KMS-11 (cell line): ENCODE data around the gene CTDSP2.

Source experiments
- H2AFZ ChIP-seq: fragments of 200-600 bp; sonication (generic); 2 replicates; pipeline ENCODE4 v1.6.1; 2016; ENCODE audit warnings: antibody characterized with exemption, mixed run types, low read depth
- H3K27ac ChIP-seq: fragments of 200-600 bp; sonication (generic); 2 replicates; pipeline ENCODE4 v1.6.1; 2016; ENCODE audit warnings: mild to moderate bottlenecking, mixed run types
- H3K27me3 ChIP-seq: fragments of 200-600 bp; sonication (generic); 2 replicates; pipeline ENCODE4 v1.6.1; 2017; ENCODE audit warnings: mild to moderate bottlenecking, low read depth, mixed run types, moderate library complexity; ENCODE audit not compliant: insufficient read depth
- H3K36me3 ChIP-seq: fragments of 200-600 bp; sonication (generic); 2 replicates; pipeline ENCODE4 v1.6.1; 2017; ENCODE audit warnings: mild to moderate bottlenecking, mixed run types; ENCODE audit not compliant: insufficient read depth
- H3K4me1 ChIP-seq: fragments of 200-600 bp; sonication (generic); 2 replicates; pipeline ENCODE4 v1.6.1; 2016; ENCODE audit warnings: mild to moderate bottlenecking, low read depth, mixed run types; ENCODE audit not compliant: poor library complexity, severe bottlenecking
- H3K4me2 ChIP-seq: fragments of 200-600 bp; sonication (generic); 2 replicates; pipeline ENCODE4 v1.7.0; 2016; ENCODE audit warnings: mild to moderate bottlenecking, mixed run types
- H3K4me3 ChIP-seq: fragments of 200-600 bp; sonication (generic); IDR thresholded peaks from 2 replicates; pipeline ENCODE4 v1.6.1; 2017; ENCODE audit warnings: low read depth, low read length, mixed read lengths; ENCODE audit not compliant: insufficient read depth
- H3K79me2 ChIP-seq: fragments of 200-600 bp; sonication (generic); 2 replicates; pipeline ENCODE4 v1.6.1; 2016; ENCODE audit warnings: low read depth, mixed run types; ENCODE audit not compliant: insufficient read depth
- H3K9ac ChIP-seq: fragments of 200-600 bp; sonication (generic); 2 replicates; pipeline ENCODE4 v1.6.1; 2016; ENCODE audit warnings: mild to moderate bottlenecking, mixed run types
- H4K20me1 ChIP-seq: fragments of 200-600 bp; sonication (generic); 2 replicates; pipeline ENCODE4 v1.6.1; 2016; ENCODE audit warnings: mild to moderate bottlenecking, mixed run types; ENCODE audit not compliant: insufficient read depth
- TF ChIP-seq, protein P1 (sequence below): fragments of 200-600 bp; sonication (generic); conservative IDR thresholded peaks from 2 replicates; pipeline ENCODE4 v1.6.1; 2017; ENCODE audit warnings: low read depth, mild to moderate bottlenecking, antibody characterized with exemption, low read length, moderate library complexity, mixed read lengths

The CTDSP2 gene

DNA sequence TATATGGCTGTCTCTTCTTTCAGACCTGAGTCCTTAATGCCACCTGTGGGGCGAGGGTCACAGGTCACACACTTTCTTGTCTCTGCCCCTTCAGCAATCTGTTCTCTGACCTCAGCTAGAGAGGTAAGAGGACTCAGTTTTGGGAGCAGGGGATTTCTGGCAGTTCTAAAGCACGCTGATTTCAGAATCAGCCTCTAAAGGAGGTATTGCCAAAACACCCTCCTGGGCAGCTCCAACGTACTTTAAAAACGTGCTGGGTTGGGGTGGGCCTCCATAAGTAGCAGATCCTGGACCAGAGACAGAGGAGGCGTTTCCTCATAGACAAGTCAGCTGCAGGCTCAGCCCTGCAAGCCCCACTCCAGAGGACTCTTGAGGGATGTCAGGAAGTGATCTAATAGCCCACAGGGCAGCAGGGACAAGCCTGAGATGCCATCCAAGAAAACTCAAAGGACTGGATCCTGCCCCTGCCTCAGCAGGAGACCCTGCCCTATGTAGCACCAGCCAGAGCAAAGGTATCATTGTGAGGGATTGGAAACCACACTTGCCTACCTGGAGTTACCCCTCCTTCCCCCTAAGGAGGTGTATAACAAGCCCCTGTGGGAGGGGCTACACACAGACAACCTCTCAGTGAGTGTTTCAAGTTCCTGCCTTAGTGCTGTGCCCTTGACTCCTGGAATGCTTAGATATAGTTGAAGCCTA is 8.5 kb downstream of the CTDSP2 start:
- Histone ChIP-seq H3K4me2 (peak overlapping the region; percentile 76), H3K36me3 (no peaks in the 10 kb centered on the region), H3K27me3 (no peaks in the 10 kb centered on the region), H4K20me1 (peaks cover 43% of the 10 kb centered on the region), H3K4me3 (no peak overlapping the region), H2AFZ (no peak overlapping the region), H3K9ac (peak overlapping the region; percentile 23; the same call in 1 of the 2 replicates), H3K4me1 (peaks cover 100% of the 10 kb centered on the region), H3K27ac (peak overlapping the region; percentile 64), H3K79me2 (peaks cover 97% of the 10 kb centered on the region)
- TF ChIP-seq, protein P1, sequence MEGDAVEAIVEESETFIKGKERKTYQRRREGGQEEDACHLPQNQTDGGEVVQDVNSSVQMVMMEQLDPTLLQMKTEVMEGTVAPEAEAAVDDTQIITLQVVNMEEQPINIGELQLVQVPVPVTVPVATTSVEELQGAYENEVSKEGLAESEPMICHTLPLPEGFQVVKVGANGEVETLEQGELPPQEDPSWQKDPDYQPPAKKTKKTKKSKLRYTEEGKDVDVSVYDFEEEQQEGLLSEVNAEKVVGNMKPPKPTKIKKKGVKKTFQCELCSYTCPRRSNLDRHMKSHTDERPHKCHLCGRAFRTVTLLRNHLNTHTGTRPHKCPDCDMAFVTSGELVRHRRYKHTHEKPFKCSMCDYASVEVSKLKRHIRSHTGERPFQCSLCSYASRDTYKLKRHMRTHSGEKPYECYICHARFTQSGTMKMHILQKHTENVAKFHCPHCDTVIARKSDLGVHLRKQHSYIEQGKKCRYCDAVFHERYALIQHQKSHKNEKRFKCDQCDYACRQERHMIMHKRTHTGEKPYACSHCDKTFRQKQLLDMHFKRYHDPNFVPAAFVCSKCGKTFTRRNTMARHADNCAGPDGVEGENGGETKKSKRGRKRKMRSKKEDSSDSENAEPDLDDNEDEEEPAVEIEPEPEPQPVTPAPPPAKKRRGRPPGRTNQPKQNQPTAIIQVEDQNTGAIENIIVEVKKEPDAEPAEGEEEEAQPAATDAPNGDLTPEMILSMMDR: no peak

DNA sequence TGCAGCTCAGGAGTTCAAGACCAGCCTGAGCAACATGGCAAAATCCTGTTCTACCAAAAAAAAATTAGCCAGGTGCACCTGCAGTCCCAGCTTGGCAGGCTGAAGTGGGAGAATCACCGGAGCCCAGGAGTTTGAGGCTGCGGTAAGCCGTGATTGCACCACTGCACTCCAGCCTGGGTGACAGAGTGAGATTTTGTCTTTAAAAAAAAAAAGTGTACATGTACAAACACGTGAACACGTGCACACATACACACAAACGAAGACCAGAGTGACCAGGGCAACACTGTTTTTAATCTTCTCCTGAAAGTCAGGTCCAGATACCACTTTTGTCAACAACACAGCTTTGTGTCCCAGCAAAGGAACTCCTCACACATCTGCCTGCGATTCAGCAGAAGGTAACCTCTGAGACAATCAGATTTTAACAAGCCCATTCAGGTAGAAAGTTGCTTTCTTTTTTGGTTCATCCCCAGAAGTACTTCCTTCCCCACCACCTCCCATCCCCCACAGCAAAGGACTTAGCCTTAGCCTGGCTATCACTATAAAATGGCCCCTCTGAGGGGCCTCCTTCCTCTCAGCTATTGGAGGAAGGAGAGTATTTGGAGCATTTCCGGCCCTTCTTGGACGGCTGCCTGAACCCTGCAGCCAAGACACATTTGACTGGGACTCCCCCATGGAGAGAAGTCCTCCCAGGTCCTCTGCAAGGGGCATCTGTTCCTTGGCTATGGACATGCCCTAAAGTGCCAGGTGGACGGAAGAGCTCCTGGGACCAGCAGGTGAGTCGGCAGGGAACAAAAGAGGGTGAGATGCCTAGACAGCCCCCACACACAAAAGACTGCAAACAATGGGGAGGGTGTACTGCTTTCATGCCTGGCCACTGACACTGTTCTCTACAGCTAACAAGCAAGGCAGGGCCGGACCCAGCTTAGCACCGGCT is 9.8 kb downstream of the CTDSP2 start:
- Histone ChIP-seq H3K4me2 (peak overlapping the region; percentile 76), H3K4me3 (no peak overlapping the region), H3K4me1 (peaks cover 100% of the 10 kb centered on the region), H3K27me3 (no peaks in the 10 kb centered on the region), H3K36me3 (no peaks in the 10 kb centered on the region), H3K9ac (peak overlapping the region; percentile 19; the same call in 1 of the 2 replicates), H3K27ac (peak overlapping the region; percentile 64), H2AFZ (no peak overlapping the region), H3K79me2 (peaks cover 97% of the 10 kb centered on the region), H4K20me1 (peaks cover 40% of the 10 kb centered on the region)
- TF ChIP-seq, protein P1: no peak

DNA sequence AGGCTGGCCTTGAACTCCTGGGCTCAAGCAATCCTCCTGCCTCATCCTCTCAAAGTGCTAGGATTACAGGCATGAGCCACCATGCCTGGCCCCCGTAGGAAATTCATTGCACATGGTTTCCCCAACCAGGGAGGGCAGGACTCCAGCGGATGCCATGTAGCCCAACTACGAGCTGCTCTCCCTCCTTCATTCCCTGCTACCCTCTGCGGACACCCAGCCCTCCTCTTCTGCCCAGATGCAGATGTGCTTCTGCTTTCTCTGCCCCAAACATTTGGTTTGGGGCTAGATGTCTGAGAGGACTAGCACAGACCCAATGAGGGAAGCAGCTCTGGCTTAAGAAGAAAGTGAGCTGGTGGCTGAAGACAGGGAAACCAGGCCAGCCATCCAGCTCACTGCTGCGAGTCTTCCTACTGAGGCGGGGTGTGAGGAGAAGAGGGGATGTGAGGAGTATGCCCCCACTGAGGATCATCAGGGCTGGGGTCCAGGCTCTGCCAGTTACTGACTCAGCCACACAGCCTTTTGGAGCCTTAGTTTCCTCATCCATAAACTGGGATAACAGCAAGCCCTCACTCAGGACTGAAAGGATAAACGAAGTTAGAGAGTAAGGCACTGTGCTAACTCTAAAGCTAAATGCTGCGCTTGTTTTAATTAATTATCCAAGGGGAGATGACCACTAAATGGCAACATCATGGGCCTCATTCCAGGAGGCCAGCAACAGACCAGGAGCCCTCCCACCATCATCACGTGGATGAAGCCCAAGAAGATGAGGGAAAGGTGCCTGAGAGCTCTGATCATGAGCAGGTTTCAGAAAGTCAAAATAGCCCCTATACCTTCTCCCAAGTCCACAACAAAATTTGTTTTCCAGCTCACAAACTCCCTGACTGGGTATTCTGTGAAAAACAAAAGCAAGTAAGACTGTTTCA is 10.9 kb downstream of the CTDSP2 start:
- H3K4me3 ChIP-seq: no peak overlapping the region
- H3K27ac ChIP-seq: peak overlapping the region; percentile 64
- H3K9ac ChIP-seq: peak overlapping the region; percentile 19; the same call in 1 of the 2 replicates
- peaks cover 100% of the 10 kb centered on the region for H3K4me1 ChIP-seq
- no peaks in the 10 kb centered on the region for H3K27me3 ChIP-seq
- H3K36me3 ChIP-seq: no peaks in the 10 kb centered on the region
- no peak overlapping the region for H2AFZ ChIP-seq
- H3K79me2 ChIP-seq: peaks cover 97% of the 10 kb centered on the region
- TF ChIP-seq, protein P1: no peak
- peak overlapping the region; percentile 76 for H3K4me2 ChIP-seq
- H4K20me1 ChIP-seq: peaks cover 33% of the 10 kb centered on the region
